Trophoblast cell (in vitro differentiated cells and primary cell): ENCODE data around the gene DNAJB8.
A peak's percentile ranks its signal among the peaks of the same experiment; 100 is the strongest.

Experiments
- DNase-seq, 2 donors: peaks; one replicate each; pipeline ENCODE4 v3.0.0-alpha.2; 2016
- H2AFZ ChIP-seq: 2 replicates; pipeline ENCODE4 v1.6.1; 2013; ENCODE audit warnings: low read length, moderate library complexity, mild to moderate bottlenecking; ENCODE audit not compliant: insufficient read depth, poor library complexity
- H2AK5ac ChIP-seq: 2 replicates; pipeline ENCODE4 v1.6.1; 2013; ENCODE audit warnings: mild to moderate bottlenecking, low read length
- H2BK120ac ChIP-seq: 2 replicates; pipeline ENCODE4 v1.6.1; 2013; ENCODE audit warnings: low read length, mild to moderate bottlenecking, moderate library complexity; ENCODE audit not compliant: insufficient read depth, poor library complexity
- H2BK12ac ChIP-seq: 2 replicates; pipeline ENCODE4 v1.6.1; 2013; ENCODE audit warnings: mild to moderate bottlenecking, low read length, moderate library complexity
- H2BK5ac ChIP-seq: 2 replicates; pipeline ENCODE4 v1.6.1; 2013; ENCODE audit warnings: low read length, low read depth, moderate library complexity, mild to moderate bottlenecking; ENCODE audit not compliant: poor library complexity
- H3K14ac ChIP-seq: 2 replicates; pipeline ENCODE4 v1.6.1; 2013; ENCODE audit warnings: mild to moderate bottlenecking, low read length
- H3K18ac ChIP-seq: 2 replicates; pipeline ENCODE4 v1.6.1; 2013; ENCODE audit warnings: mild to moderate bottlenecking, low read length
- H3K23ac ChIP-seq: 2 replicates; pipeline ENCODE4 v1.6.1; 2013; ENCODE audit warnings: low read length
- H3K27ac ChIP-seq: 2 replicates; pipeline ENCODE4 v1.5.1; 2013; ENCODE audit warnings: low read depth, mild to moderate bottlenecking, inconsistent platforms, low read length, moderate library complexity
- H3K27me3 ChIP-seq: 2 replicates; pipeline ENCODE4 v1.6.1; 2013; ENCODE audit warnings: inconsistent platforms, mild to moderate bottlenecking, low read length, moderate library complexity; ENCODE audit not compliant: insufficient read depth
- H3K36me3 ChIP-seq, 2 experiments: 1 replicate in 1 of 2; 2 replicates in 1 of 2; pipeline ENCODE4 v1.6.1; 2013; ENCODE audit warnings: low read length in 2 of 2, mild to moderate bottlenecking in 2 of 2, moderate library complexity in 1 of 2; ENCODE audit not compliant: insufficient read depth in 2 of 2, control insufficient read depth in 1 of 2
- H3K4ac ChIP-seq: 2 replicates; pipeline ENCODE4 v1.6.1; 2013; ENCODE audit warnings: low read depth, mild to moderate bottlenecking, low read length, moderate library complexity
- H3K4me1 ChIP-seq, 2 experiments: 1 replicate in 1 of 2; 2 replicates in 1 of 2; pipeline ENCODE4 v1.6.1; 2013; ENCODE audit warnings: low read length in 2 of 2, mild to moderate bottlenecking in 2 of 2, moderate library complexity in 1 of 2; ENCODE audit not compliant: insufficient read depth in 2 of 2, control insufficient read depth in 1 of 2
- H3K4me2 ChIP-seq: 2 replicates; pipeline ENCODE4 v1.6.1; 2013; ENCODE audit warnings: inconsistent platforms, mild to moderate bottlenecking, low read length, moderate library complexity
- H3K4me3 ChIP-seq: 2 replicates; pipeline ENCODE4 v1.5.1; 2013; ENCODE audit warnings: mild to moderate bottlenecking, low read depth, low read length, inconsistent platforms
- H3K79me1 ChIP-seq: one replicate; pipeline ENCODE4 v1.6.1; 2013; ENCODE audit warnings: low read length
- H3K79me2 ChIP-seq: 2 replicates; pipeline ENCODE4 v1.6.1; 2013; ENCODE audit warnings: low read length, mild to moderate bottlenecking; ENCODE audit not compliant: control insufficient read depth, insufficient read depth, poor library complexity
- H3K9ac ChIP-seq: 2 replicates; pipeline ENCODE4 v1.6.1; 2013; ENCODE audit warnings: mild to moderate bottlenecking, low read length
- H3K9me3 ChIP-seq: 2 replicates; pipeline ENCODE4 v1.6.1; 2013; ENCODE audit warnings: low read depth, mild to moderate bottlenecking, control low read depth, inconsistent platforms, low read length; ENCODE audit not compliant: insufficient read depth
- H4K12ac ChIP-seq: 2 replicates; pipeline ENCODE4 v1.6.1; 2013; ENCODE audit warnings: low read depth, mild to moderate bottlenecking, low read length, moderate library complexity
- H4K8ac ChIP-seq: 2 replicates; pipeline ENCODE4 v1.6.1; 2013; ENCODE audit warnings: low read depth, mild to moderate bottlenecking, low read length, moderate library complexity
- H4K91ac ChIP-seq: one replicate; pipeline ENCODE4 v1.6.1; 2013; ENCODE audit warnings: low read depth, mild to moderate bottlenecking, low read length, moderate library complexity
- WGBS: extraction: QIAGEN DNeasy Blood & Tissue Kit; methylation state at CpG from one replicate; pipeline ENCODE4 v1.1.7; 2013; ENCODE audit warnings: missing lambda C conversion rate; ENCODE audit not compliant: insufficient read length, insufficient coverage; ENCODE audit errors: extremely low coverage; 5-methylcytosine and 5-hydroxymethylcytosine counted together

Gene DNAJB8

DNA sequence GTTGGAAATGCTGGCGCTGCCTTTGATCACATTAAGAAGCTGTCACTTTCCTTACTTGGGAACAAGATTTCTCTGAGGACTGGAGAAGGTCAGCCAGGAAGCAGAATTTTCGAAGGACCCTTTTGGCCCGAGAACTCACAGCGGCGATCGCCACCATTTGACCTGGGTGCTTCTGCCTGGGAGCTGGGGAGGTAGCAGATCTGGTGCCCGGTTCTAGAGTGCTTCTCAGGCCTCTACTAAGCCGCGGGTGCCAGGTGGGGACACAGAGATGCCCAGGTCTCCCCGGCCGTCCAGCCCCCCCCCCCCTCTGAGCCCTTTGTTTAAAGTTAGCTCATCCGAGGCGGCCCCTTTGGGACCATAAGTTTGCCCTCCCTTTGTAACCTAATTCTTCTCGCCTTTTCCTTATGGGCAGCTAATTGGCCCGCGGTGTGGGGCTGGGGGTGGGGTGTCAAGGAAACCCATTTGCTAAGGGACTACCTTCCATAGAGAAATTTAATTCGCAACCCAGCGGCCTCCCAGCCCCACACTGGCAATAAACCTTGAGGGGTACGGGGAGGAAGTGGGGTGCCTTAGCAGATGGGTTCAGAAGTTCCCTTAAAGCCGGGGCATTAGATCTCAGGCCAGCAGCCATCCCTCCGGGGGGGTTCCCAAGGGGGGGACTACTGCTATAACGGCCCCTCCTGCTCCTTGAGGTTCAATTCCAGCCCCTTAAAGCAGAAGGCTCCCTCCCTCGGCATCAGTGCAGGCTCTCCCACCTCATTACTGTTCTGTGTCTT lies 24.4 kb upstream of the DNAJB8 start:
- H4K91ac ChIP-seq = peak overlapping the region; percentile 84
- no peaks in the 10 kb centered on the region for H3K9me3 ChIP-seq
- no peak overlapping the region for H2AFZ ChIP-seq
- H2BK120ac ChIP-seq = peak overlapping the region; percentile 93
- H3K79me1 ChIP-seq = peaks cover 69% of the 10 kb centered on the region
- H2AK5ac ChIP-seq = no peak overlapping the region
- H3K9ac ChIP-seq = peak overlapping the region; percentile 93
- H2BK5ac ChIP-seq = peak overlapping the region; percentile 52
- H4K8ac ChIP-seq = peak overlapping the region; percentile 63
- WGBS = no CpG with 5 or more reads among the region's 23 CpGs
- peaks cover under 1% of the 10 kb centered on the region for H3K27me3 ChIP-seq
- peaks cover 66% of the 10 kb centered on the region for H3K79me2 ChIP-seq
- H3K4me1 ChIP-seq = peaks cover 21 to 40% of the 10 kb centered on the region in 2 experiments
- H3K36me3 ChIP-seq = peaks cover 14 to 29% of the 10 kb centered on the region in 2 experiments
- H4K12ac ChIP-seq = peak overlapping the region; percentile 20
- peak overlapping the region; percentile 93 for H3K4me2 ChIP-seq
- H3K27ac ChIP-seq = peak overlapping the region; percentile 95
- peak in 1 of 2 donors; percentile 37 for DNase-seq
- peak overlapping the region; percentile 11 for H2BK12ac ChIP-seq
- peak overlapping the region; percentile 95 for H3K14ac ChIP-seq
- H3K18ac ChIP-seq = peak overlapping the region; percentile 84
- H3K4me3 ChIP-seq = peak overlapping the region; percentile 61
- H3K23ac ChIP-seq = no peak overlapping the region
- H3K4ac ChIP-seq = peak overlapping the region; percentile 81

DNA sequence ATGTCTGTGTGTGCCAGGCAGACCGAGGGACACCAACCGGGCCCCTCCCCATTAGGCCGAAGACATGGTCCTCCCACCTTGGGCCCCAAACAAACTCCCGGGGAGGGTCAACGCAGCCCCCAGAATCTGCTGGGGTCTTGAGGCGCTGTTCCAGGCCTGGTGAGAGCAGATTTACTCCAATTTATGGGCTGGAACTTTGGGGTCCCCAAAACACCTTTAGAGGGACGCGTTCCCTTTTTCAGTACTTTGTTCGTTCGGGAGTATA lies 23.9 kb upstream of the DNAJB8 start:
- H3K4me3 ChIP-seq = peak overlapping the region; percentile 83
- peaks cover 71% of the 10 kb centered on the region for H3K79me2 ChIP-seq
- H3K9ac ChIP-seq = peak overlapping the region; percentile 93
- H2BK5ac ChIP-seq = peak overlapping the region; percentile 99
- peak overlapping the region; percentile 98 for H4K8ac ChIP-seq
- no peaks in the 10 kb centered on the region for H3K9me3 ChIP-seq
- no CpG with 5 or more reads among the region's 10 CpGs for WGBS
- H2BK12ac ChIP-seq = peak overlapping the region; percentile 21
- H2AFZ ChIP-seq = no peak overlapping the region
- peak overlapping the region; percentile 93 for H2BK120ac ChIP-seq
- H4K91ac ChIP-seq = peak overlapping the region; percentile 84
- H3K27me3 ChIP-seq = no peaks in the 10 kb centered on the region
- H4K12ac ChIP-seq = peak overlapping the region; percentile 23
- H3K14ac ChIP-seq = peak overlapping the region; percentile 95
- peak overlapping the region; percentile 84 for H3K18ac ChIP-seq
- no peak for DNase-seq
- peak overlapping the region; percentile 93 for H3K4me2 ChIP-seq
- H2AK5ac ChIP-seq = peak overlapping the region; percentile 58
- H3K4me1 ChIP-seq = peaks cover 24 to 43% of the 10 kb centered on the region in 2 experiments
- peaks cover 74% of the 10 kb centered on the region for H3K79me1 ChIP-seq
- H3K23ac ChIP-seq = no peak overlapping the region
- peaks cover 19 to 34% of the 10 kb centered on the region in 2 experiments for H3K36me3 ChIP-seq
- H3K27ac ChIP-seq = peak overlapping the region; percentile 95
- peak overlapping the region; percentile 81 for H3K4ac ChIP-seq

- peak overlapping the region; percentile 99 for H2BK5ac ChIP-seq
- H3K27me3 ChIP-seq = no peaks in the 10 kb centered on the region
- H2AFZ ChIP-seq = peak overlapping the region; percentile 77
- H3K23ac ChIP-seq = no peak overlapping the region
- peak overlapping the region; percentile 95 for H3K14ac ChIP-seq
- H4K91ac ChIP-seq = peak overlapping the region; percentile 84
- H3K4me1 ChIP-seq = peaks cover 23 to 41% of the 10 kb centered on the region in 2 experiments
- peak; percentile 57 to 66 for DNase-seq
- peak overlapping the region; percentile 93 for H2BK120ac ChIP-seq
- peaks cover 73% of the 10 kb centered on the region for H3K79me2 ChIP-seq
- no CpG with 5 or more reads among the region's 61 CpGs for WGBS
- peaks cover 78% of the 10 kb centered on the region for H3K79me1 ChIP-seq
- H4K8ac ChIP-seq = peak overlapping the region; percentile 98
- H2BK12ac ChIP-seq = peak overlapping the region; percentile 87
- peak overlapping the region; percentile 93 for H3K4me2 ChIP-seq
- H3K27ac ChIP-seq = peak overlapping the region; percentile 95
- peak overlapping the region; percentile 87 for H3K18ac ChIP-seq
- H4K12ac ChIP-seq = peak overlapping the region; percentile 88
- H3K36me3 ChIP-seq = peaks cover 24 to 37% of the 10 kb centered on the region in 2 experiments
- peak overlapping the region; percentile 84 for H2AK5ac ChIP-seq
- H3K4ac ChIP-seq = peak overlapping the region; percentile 81
- peak overlapping the region; percentile 83 for H3K4me3 ChIP-seq
- no peaks in the 10 kb centered on the region for H3K9me3 ChIP-seq
- H3K9ac ChIP-seq = peak overlapping the region; percentile 93
Measured at GRCh38 chr3:128489927-128490649, 23.4 kb upstream of the DNAJB8 start.

DNA sequence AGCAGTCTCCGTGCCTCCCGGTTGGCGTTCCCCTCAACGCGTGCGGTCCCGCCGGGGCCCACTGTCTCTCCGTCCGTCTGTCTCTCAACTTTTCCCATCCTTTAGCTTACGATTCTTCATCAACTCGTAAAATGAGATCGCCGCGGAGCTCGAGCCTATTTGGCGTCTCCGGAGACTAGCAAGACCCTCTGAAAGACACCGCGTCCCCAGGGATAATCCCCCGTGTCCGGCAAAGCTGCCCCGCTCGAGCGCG lies 22.9 kb upstream of the DNAJB8 start:
- WGBS = no CpG with 5 or more reads among the region's 26 CpGs

More for the DNA sequence above, 22.9 kb upstream of the DNAJB8 start:
- Histone ChIP-seq H3K79me1 (peaks cover 81% of the 10 kb centered on the region), H2BK5ac (peak overlapping the region; percentile 99), H2BK120ac (peak overlapping the region; percentile 93), H3K4me3 (peak overlapping the region; percentile 83), H3K23ac (peak overlapping the region; percentile 44), H3K14ac (peak overlapping the region; percentile 95), H2AFZ (peak overlapping the region; percentile 77), H3K4ac (peak overlapping the region; percentile 81), H2BK12ac (peak overlapping the region; percentile 87), H4K91ac (peak overlapping the region; percentile 84), H3K79me2 (peaks cover 73% of the 10 kb centered on the region), H2AK5ac (peak overlapping the region; percentile 84), H3K27me3 (no peaks in the 10 kb centered on the region), H3K4me2 (peak overlapping the region; percentile 93), H3K9ac (peak overlapping the region; percentile 93), H4K12ac (peak overlapping the region; percentile 88), H3K9me3 (no peaks in the 10 kb centered on the region), H3K27ac (peak overlapping the region; percentile 95), H4K8ac (peak overlapping the region; percentile 98), H3K36me3 (peaks cover 29 to 37% of the 10 kb centered on the region in 2 experiments), H3K18ac (peak overlapping the region; percentile 87), H3K4me1 (peaks cover 27 to 45% of the 10 kb centered on the region in 2 experiments)
- no peak for DNase-seq
